Measurements from ENCODE around the gene TOX3.

TOX3 gene

GRCh38 chr16:52537516-52537915 is 9.4 kb downstream of the TOX3 start:
- no peak for DNase-seq (ENCODE audit: low read depth)

GRCh38 chr16:52535076-52535475 is 11.9 kb downstream of the TOX3 start:
- DNase-seq (ENCODE audit: low read depth): no peak

- no peak for DNase-seq (ENCODE audit: low read depth)
Measured at GRCh38 chr16:52533296-52533695, 13.6 kb downstream of the TOX3 start.

- no peak for DNase-seq (ENCODE audit: low read depth)
Measured at GRCh38 chr16:52532384-52532783, 14.6 kb downstream of the TOX3 start.

- no peak for DNase-seq (ENCODE audit: low read depth)
Measured at GRCh38 chr16:52529226-52529625, 17.7 kb downstream of the TOX3 start.

GRCh38 chr16:52528393-52529065 is 18.4 kb downstream of the TOX3 start:
- no peak for DNase-seq (ENCODE audit: low read depth)

GRCh38 chr16:52526830-52527229 is 20.1 kb downstream of the TOX3 start:
- DNase-seq (ENCODE audit: low read depth): no peak

GRCh38 chr16:52526116-52526828 is 20.7 kb downstream of the TOX3 start:
- DNase-seq (ENCODE audit: low read depth): no peak

- DNase-seq (ENCODE audit: low read depth): no peak
Measured at GRCh38 chr16:52521570-52521969, 25.4 kb downstream of the TOX3 start.

- no peak for DNase-seq (ENCODE audit: low read depth)
Measured at GRCh38 chr16:52518884-52519283, 28.1 kb downstream of the TOX3 start.

- DNase-seq (ENCODE audit: low read depth): no peak
Measured at GRCh38 chr16:52515068-52515671, 31.8 kb downstream of the TOX3 start.

GRCh38 chr16:52512297-52512987 is 34.5 kb downstream of the TOX3 start:
- DNase-seq (ENCODE audit: low read depth): no peak

GRCh38 chr16:52501746-52502145 is 45.2 kb downstream of the TOX3 start:
- DNase-seq (ENCODE audit: low read depth): no peak

- no peak for DNase-seq (ENCODE audit: low read depth)
Measured at GRCh38 chr16:52500963-52501362, 46.0 kb downstream of the TOX3 start.

GRCh38 chr16:52499060-52499440 is 47.9 kb downstream of the TOX3 start:
- no peak for DNase-seq (ENCODE audit: low read depth)

GRCh38 chr16:52498328-52499059 is 48.4 kb downstream of the TOX3 start:
- DNase-seq (ENCODE audit: low read depth): no peak

GRCh38 chr16:52497067-52497816 is 49.7 kb downstream of the TOX3 start:
- no peak for DNase-seq (ENCODE audit: low read depth)

- DNase-seq (ENCODE audit: low read depth): no peak
Measured at GRCh38 chr16:52496051-52496876, 50.7 kb downstream of the TOX3 start.

- no peak for DNase-seq (ENCODE audit: low read depth)
Measured at GRCh38 chr16:52494621-52495020, 52.3 kb downstream of the TOX3 start.

- no peak for DNase-seq (ENCODE audit: low read depth)
Measured at GRCh38 chr16:52494145-52494544, 52.8 kb downstream of the TOX3 start.

All from activated gamma-delta T cell treated with anti-CD3 and anti-CD28 coated beads, Interleukin-2, amount 50 U/mL, for 16 hours (primary cell).